ENCODE measurements around the gene SLC11A1. TPM values are rescaled to one million over a fixed set of nuclear protein-coding genes. Genes with fewer than 3 reads are reported as not detected.

SLC11A1 gene
- total RNA-seq, 2 experiments from 2014 or later = 0.57 to 0.78 TPM

DNA sequence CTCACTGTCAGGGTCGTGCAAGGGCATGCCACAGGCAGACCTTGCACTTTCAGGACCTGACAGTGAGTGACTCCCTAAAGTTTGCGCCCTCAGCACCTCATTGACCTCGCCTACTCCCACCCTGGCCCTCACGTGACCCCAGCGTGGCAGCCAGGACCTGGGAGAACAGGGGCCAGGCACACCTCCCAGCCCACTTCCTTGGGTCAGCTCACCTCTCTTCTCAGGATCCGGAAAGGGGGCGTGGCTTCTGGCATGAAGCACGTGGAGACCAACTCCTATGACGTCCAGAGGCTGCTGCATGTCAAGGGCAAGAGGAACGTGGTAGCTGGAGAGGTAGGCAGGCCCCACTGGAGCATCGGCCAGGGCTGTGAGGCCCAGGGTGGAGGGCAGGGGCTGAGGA is 45.7 kb downstream of the SLC11A1 start:
- Histone ChIP-seq H3K36me3 (ENCODE audit: insufficient read depth, low read length) (no peaks in the 10 kb centered on the region), H3K4me3 (ENCODE audit: low read depth, low read length, poor library complexity, severe bottlenecking) (no peak overlapping the region), H2AFZ (ENCODE audit: low read length) (no peak overlapping the region), H3K4me2 (ENCODE audit: low read length) (no peak overlapping the region), H4K20me1 (ENCODE audit: insufficient read depth, low read length) (no peaks in the 10 kb centered on the region), H3K9me3 (ENCODE audit: low read length) (no peaks in the 10 kb centered on the region), H3K79me2 (ENCODE audit: insufficient read depth, low read depth, low read length) (no peaks in the 10 kb centered on the region), H3K9me2 (ENCODE audit: insufficient read depth, low read length) (no peaks in the 10 kb centered on the region), H3K27ac (ENCODE audit: low read depth, low read length, poor library complexity, severe bottlenecking) (no peak overlapping the region), H3K4me1 (ENCODE audit: insufficient read depth, low read length, poor library complexity, severe bottlenecking) (no peaks in the 10 kb centered on the region)
- no peak for TF ChIP-seq CTCF (conservative IDR thresholded peaks at IDR 0.05; ENCODE audit: low read length)
- no peak for TF ChIP-seq EZH2phosphoT487 (IDR thresholded peaks at IDR 0.05; ENCODE audit: borderline replicate concordance, low read depth, low read length)
- no TSS peak for BruUV-seq (replicated peaks)
- ChIA-PET CTCF (ENCODE audit: unreplicated experiment) (interaction anchor here (1.0 kb wide), 1 partner anchor 36 kb away, joined by 3 read pairs; no protein-coding TSS in a partner anchor), POLR2A (no interaction called here)
- intact Hi-C loops (cut with micrococcal nuclease; ENCODE audit: unreplicated experiment) = no loop called here
- DNase-seq (ENCODE audit: low spot score) = no peak

- Histone ChIP-seq H3K27ac (ENCODE audit: low read depth, low read length, poor library complexity, severe bottlenecking) (no peak overlapping the region), H3K4me1 (ENCODE audit: insufficient read depth, low read length, poor library complexity, severe bottlenecking) (no peaks in the 10 kb centered on the region), H3K4me3 (ENCODE audit: low read depth, low read length, poor library complexity, severe bottlenecking) (no peak overlapping the region), H3K79me2 (ENCODE audit: insufficient read depth, low read depth, low read length) (no peaks in the 10 kb centered on the region), H3K36me3 (ENCODE audit: insufficient read depth, low read length) (no peaks in the 10 kb centered on the region), H3K9me3 (ENCODE audit: low read length) (no peaks in the 10 kb centered on the region), H3K4me2 (ENCODE audit: low read length) (no peak overlapping the region), H2AFZ (ENCODE audit: low read length) (no peak overlapping the region), H4K20me1 (ENCODE audit: insufficient read depth, low read length) (no peaks in the 10 kb centered on the region), H3K9me2 (ENCODE audit: insufficient read depth, low read length) (no peaks in the 10 kb centered on the region)
- DNase-seq (ENCODE audit: low spot score) = no peak
- CTCF ChIA-PET (ENCODE audit: unreplicated experiment) = no interaction called here
- POLR2A ChIA-PET = no interaction called here
- intact Hi-C loops (cut with micrococcal nuclease; ENCODE audit: unreplicated experiment) = no loop called here
- BruUV-seq (replicated peaks) = no TSS peak
- TF ChIP-seq EZH2phosphoT487 (IDR thresholded peaks at IDR 0.05; ENCODE audit: borderline replicate concordance, low read depth, low read length) (no peak), CTCF (conservative IDR thresholded peaks at IDR 0.05; ENCODE audit: low read length) (no peak)
Observed at GRCh38 chr2:218428846-218429558, 46.9 kb downstream of the SLC11A1 start.
